Lower leg skin (tissue), 3 donors: ENCODE results near the gene ARL10.

Experiments
- CTCF ChIP-seq, 3 donors: fragments of 450-650 bp; IDR thresholded peaks; one replicate each; pipeline ENCODE4 v1.5.1; 2016; ENCODE audit warnings: antibody characterized with exemption in 3 of 3, mild to moderate bottlenecking in 3 of 3, moderate library complexity in 2 of 3
- POLR2A ChIP-seq, 2 donors: fragments of 450-650 bp; IDR thresholded peaks; one replicate each; pipeline ENCODE4 v1.6.1; 2016 to 2017; ENCODE audit warnings: antibody characterized with exemption in 2 of 2, mild to moderate bottlenecking in 1 of 2, moderate library complexity in 1 of 2

- TF ChIP-seq CTCF (IDR thresholded peaks at IDR 0.05) (no peak), POLR2A (IDR thresholded peaks at IDR 0.05) (no peak)
Observed at GRCh38 chr5:176415952-176416924, 51.0 kb downstream of the ARL10 start, which contains the start of gene CLTB.
